HepG2 (cell line): Measurements from ENCODE around the gene KHK. TPM values are rescaled to one million over a fixed set of nuclear protein-coding genes. Genes with fewer than 3 reads are reported as not detected.
A peak's percentile ranks its signal among the peaks of the same experiment; 100 is the strongest.

Source experiments
- BRCA1 ChIP-seq: sonication (generic); formaldehyde crosslinking; IDR thresholded peaks from 2 replicates; pipeline ENCODE4 v1.4.0; 2020; ENCODE audit warnings: missing genetic modification reagents
- CHD2 ChIP-seq: IDR thresholded peaks from 2 replicates; pipeline ENCODE4 v1.6.1; 2011; ENCODE audit warnings: low read depth, low read length, improper control_type of control experiment
- FOSL1 ChIP-seq: sonication (generic); formaldehyde crosslinking; IDR thresholded peaks from 2 replicates; pipeline ENCODE4 v1.9.0; 2021; ENCODE audit warnings: missing genetic modification reagents, borderline replicate concordance
- HMG20B ChIP-seq: conservative IDR thresholded peaks from 2 replicates; pipeline ENCODE4 v1.6.1; 2016; ENCODE audit warnings: missing genetic modification reagents, missing compliant biosample characterization
- HNRNPH1 ChIP-seq: fragments of 200-400 bp; formaldehyde crosslinking; optimal IDR thresholded peaks from 2 replicates; pipeline ENCODE3; 2017; ENCODE audit warnings: mild to moderate bottlenecking, low read depth, low read length
- MIER2 ChIP-seq: IDR thresholded peaks from 2 replicates; pipeline ENCODE4 v1.6.1; 2016; ENCODE audit warnings: missing biosample characterization, missing genetic modification reagents
- MTA3 ChIP-seq: sonication (generic); formaldehyde crosslinking; IDR thresholded peaks from 2 replicates; pipeline ENCODE4 v1.4.0; 2020; ENCODE audit warnings: missing genetic modification reagents
- RELA ChIP-seq: sonication (generic); formaldehyde crosslinking; IDR thresholded peaks from 2 replicates; pipeline ENCODE4 v1.4.0; 2020; ENCODE audit warnings: missing genetic modification reagents
- SCMH1 ChIP-seq: sonication (generic); formaldehyde crosslinking; IDR thresholded peaks from 2 replicates; pipeline ENCODE4 v1.9.0; 2021; ENCODE audit warnings: missing genetic modification reagents, mild to moderate bottlenecking, borderline replicate concordance
- SP5 ChIP-seq: IDR thresholded peaks from 2 replicates; pipeline ENCODE4 v1.6.1; 2016; ENCODE audit warnings: low read depth, borderline replicate concordance
- TFE3 ChIP-seq: IDR thresholded peaks from 2 replicates; pipeline ENCODE4 v1.6.1; 2016
- THAP11 ChIP-seq: IDR thresholded peaks from 2 replicates; pipeline ENCODE4 v1.6.1; 2016; ENCODE audit warnings: missing biosample characterization, missing genetic modification reagents
- THYN1 ChIP-seq: sonication (generic); formaldehyde crosslinking; IDR thresholded peaks from 2 replicates; pipeline ENCODE4 v1.8.1; 2023; ENCODE audit warnings: low read depth, mild to moderate bottlenecking, moderate library complexity, missing genetic modification reagents, borderline replicate concordance
- UBTF ChIP-seq: sonication (generic); formaldehyde crosslinking; IDR thresholded peaks from 2 replicates; pipeline ENCODE4 v1.4.0; 2020; ENCODE audit warnings: mild to moderate bottlenecking, missing genetic modification reagents
- ZBTB10 ChIP-seq: sonication (generic); formaldehyde crosslinking; IDR thresholded peaks from 2 replicates; pipeline ENCODE4 v1.4.0; 2020; ENCODE audit warnings: missing genetic modification reagents, borderline replicate concordance
- ZFX ChIP-seq: sonication (generic); formaldehyde crosslinking; IDR thresholded peaks from 2 replicates; pipeline ENCODE4 v1.4.0; 2020; ENCODE audit warnings: mild to moderate bottlenecking, low read depth, missing genetic modification reagents, moderate library complexity
- ZNF296 ChIP-seq: sonication (generic); formaldehyde crosslinking; conservative IDR thresholded peaks from 2 replicates; pipeline ENCODE4 v1.5.0; 2020; ENCODE audit warnings: mild to moderate bottlenecking, missing genetic modification reagents
- ZNF382 ChIP-seq: sonication (generic); formaldehyde crosslinking; IDR thresholded peaks from 2 replicates; pipeline ENCODE4 v1.5.0; 2020; ENCODE audit warnings: missing genetic modification reagents, mild to moderate bottlenecking, borderline replicate concordance
- ZNF432 ChIP-seq: sonication (generic); formaldehyde crosslinking; IDR thresholded peaks from 2 replicates; pipeline ENCODE4 v1.5.0; 2020; ENCODE audit warnings: missing genetic modification reagents, mild to moderate bottlenecking, borderline replicate concordance
- ZNF766 ChIP-seq: sonication (generic); formaldehyde crosslinking; IDR thresholded peaks from 2 replicates; pipeline ENCODE4 v1.5.0; 2020; ENCODE audit warnings: missing genetic modification reagents, borderline replicate concordance
- polyA plus RNA-seq, 8 experiments: library from polyadenylated mRNA; depleted of rRNA in 3 of 8; stranded (reverse) in 7 of 8; unstranded in 1 of 8; fragments of >200 nt; fragmentation: Illumina TruSeq in 4 of 8; extraction: Trizol in 4 of 8; gene quantifications; 2 replicates each; pipeline versions ENCODE4 v1.2.1 to v1.2.3, GENCODE V29; 2011 to 2016; ENCODE audit warnings: low read depth in 4 of 8, missing spikeins in 1 of 8, mixed read lengths in 1 of 8; ENCODE audit not compliant: insufficient read depth in 1 of 8
- total RNA-seq, 5 experiments: library from RNA; depleted of rRNA; stranded (reverse); fragments of >200 nt; fragmentation: Illumina TruSeq; extraction: Trizol; gene quantifications; 2 replicates each; pipeline ENCODE4 v1.2.3, GENCODE V29; 2016; ENCODE audit warnings: low read depth in 1 of 5
- TF ChIP-seq, protein P1 (sequence below): sonication (generic); formaldehyde crosslinking; IDR thresholded peaks from 2 replicates; pipeline ENCODE4 v1.4.0; 2020; ENCODE audit warnings: missing genetic modification reagents

The KHK gene
- total and polyA plus RNA-seq, 2 of the 13 experiments (the other 11 are each of a cell fraction or from before 2014, with no cell fraction given): 40.9 to 99.2 TPM

GRCh38 chr2:27133905-27134780, 47.6 kb downstream of the KHK start, which contains the start of gene PREB (continued):
- TF ChIP-seq, protein P1, sequence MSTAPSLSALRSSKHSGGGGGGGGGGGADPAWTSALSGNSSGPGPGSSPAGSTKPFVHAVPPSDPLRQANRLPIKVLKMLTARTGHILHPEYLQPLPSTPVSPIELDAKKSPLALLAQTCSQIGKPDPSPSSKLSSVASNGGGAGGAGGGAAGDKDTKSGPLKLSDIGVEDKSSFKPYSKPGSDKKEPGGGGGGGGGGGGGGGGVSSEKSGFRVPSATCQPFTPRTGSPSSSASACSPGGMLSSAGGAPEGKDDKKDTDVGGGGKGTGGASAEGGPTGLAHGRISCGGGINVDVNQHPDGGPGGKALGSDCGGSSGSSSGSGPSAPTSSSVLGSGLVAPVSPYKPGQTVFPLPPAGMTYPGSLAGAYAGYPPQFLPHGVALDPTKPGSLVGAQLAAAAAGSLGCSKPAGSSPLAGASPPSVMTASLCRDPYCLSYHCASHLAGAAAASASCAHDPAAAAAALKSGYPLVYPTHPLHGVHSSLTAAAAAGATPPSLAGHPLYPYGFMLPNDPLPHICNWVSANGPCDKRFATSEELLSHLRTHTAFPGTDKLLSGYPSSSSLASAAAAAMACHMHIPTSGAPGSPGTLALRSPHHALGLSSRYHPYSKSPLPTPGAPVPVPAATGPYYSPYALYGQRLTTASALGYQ: peak; percentile 58; the same call in 1 of the 2 replicates
- TF ChIP-seq MIER2 (no peak), SCMH1 (CRISPR knock-in tag) (no peak), THYN1 (CRISPR knock-in tag) (no peak; the same call in 1 of the 2 replicates), FOSL1 (CRISPR knock-in tag) (no peak), SP5 (CRISPR knock-in tag) (no peak), THAP11 (CRISPR knock-in tag) (peak; percentile 83), CHD2 (no peak), MTA3 (CRISPR knock-in tag) (no peak), ZNF296 (CRISPR knock-in tag) (0 out of 2 replicates have a peak, but pooled peaks have one; percentile 28), ZNF382 (no peak), ZNF432 (CRISPR knock-in tag) (no peak), ZBTB10 (CRISPR knock-in tag) (no peak), UBTF (CRISPR knock-in tag) (peak; percentile 69), ZNF766 (0 out of 2 replicates have a peak, but pooled peaks have one; percentile 45), ZFX (peak; percentile 75; the same call in 1 of the 2 replicates), BRCA1 (CRISPR knock-in tag) (no peak), HNRNPH1 (no peak), HMG20B (CRISPR knock-in tag) (no peak), RELA (CRISPR knock-in tag) (no peak; the same call in none of the 2 replicates), TFE3 (CRISPR knock-in tag) (0 out of 2 replicates have a peak, but pooled peaks have one; percentile 12)
